ENCODE data around the gene TRERF1.

DNA sequence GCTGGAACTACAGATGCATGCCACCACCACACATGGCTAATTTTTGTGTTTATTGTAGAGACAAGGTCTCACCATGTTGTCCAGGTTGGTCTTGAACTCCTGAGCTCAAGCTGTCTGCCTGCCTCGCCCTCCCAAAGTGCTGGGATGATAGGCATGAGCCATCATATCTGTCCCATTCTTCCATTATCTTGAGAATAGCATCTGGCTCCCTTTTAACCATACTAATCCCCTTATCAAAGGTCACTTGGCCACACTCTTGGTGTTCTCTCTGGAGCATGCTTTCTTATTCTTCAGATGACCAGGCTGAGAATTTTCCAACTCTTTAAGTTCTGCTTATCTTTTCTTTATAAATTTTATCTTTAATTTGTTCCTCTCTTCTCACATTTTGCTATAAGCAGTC, 15.9 kb upstream of the TRERF1 start:
- TF ChIP-seq, protein P1, sequence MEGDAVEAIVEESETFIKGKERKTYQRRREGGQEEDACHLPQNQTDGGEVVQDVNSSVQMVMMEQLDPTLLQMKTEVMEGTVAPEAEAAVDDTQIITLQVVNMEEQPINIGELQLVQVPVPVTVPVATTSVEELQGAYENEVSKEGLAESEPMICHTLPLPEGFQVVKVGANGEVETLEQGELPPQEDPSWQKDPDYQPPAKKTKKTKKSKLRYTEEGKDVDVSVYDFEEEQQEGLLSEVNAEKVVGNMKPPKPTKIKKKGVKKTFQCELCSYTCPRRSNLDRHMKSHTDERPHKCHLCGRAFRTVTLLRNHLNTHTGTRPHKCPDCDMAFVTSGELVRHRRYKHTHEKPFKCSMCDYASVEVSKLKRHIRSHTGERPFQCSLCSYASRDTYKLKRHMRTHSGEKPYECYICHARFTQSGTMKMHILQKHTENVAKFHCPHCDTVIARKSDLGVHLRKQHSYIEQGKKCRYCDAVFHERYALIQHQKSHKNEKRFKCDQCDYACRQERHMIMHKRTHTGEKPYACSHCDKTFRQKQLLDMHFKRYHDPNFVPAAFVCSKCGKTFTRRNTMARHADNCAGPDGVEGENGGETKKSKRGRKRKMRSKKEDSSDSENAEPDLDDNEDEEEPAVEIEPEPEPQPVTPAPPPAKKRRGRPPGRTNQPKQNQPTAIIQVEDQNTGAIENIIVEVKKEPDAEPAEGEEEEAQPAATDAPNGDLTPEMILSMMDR (IDR thresholded peaks at IDR 0.05) = no peak
- no peak for TF ChIP-seq POLR2A (IDR thresholded peaks at IDR 0.05)

All from thyroid gland (tissue), 4 donors.